Measurements from ENCODE around the gene FCER2. TPM values are rescaled to one million over a fixed set of nuclear protein-coding genes. Genes with fewer than 3 reads are reported as not detected.
"Not testable (repeated sequence)": the region's sequence is repeated elsewhere in the genome, so short reads cannot be mapped to it uniquely, and the experiment has no call there.

Gene FCER2
- total and polyA plus RNA-seq, 2 of the 4 experiments (the other 2 are of a cell fraction): not detected

- no peak within 1 kb of the TSS for H3K27ac ChIP-seq (ENCODE audit: insufficient read depth, low read length)
- in situ Hi-C loops (cut with MboI; ENCODE audit: low sequenced_read_pairs) (no loop called here), intact Hi-C loops (cut with micrococcal nuclease) (no loop called here), dilution Hi-C loops (cut with HindIII; ENCODE audit: low sequenced_read_pairs, unreplicated experiment) (no loop called here)
- no peaks in the 10 kb centered on the region for H3K9me3 ChIP-seq (ENCODE audit: control insufficient read depth, insufficient read depth, low read length)
- H4K8ac ChIP-seq (ENCODE audit: low read depth in 2 of 2, low read length in 2 of 2): no peak within 1 kb of the TSS
- H3K9me1 ChIP-seq (ENCODE audit: insufficient read depth, low read length): peaks cover 3% of the 10 kb centered on the region; the same call in 1 of the 2 replicates
- H3K27me3 ChIP-seq (ENCODE audit: control insufficient read depth, insufficient read depth, low read length): peaks cover 9% of the 10 kb centered on the region
- no peaks in the 10 kb centered on the region for H3K79me1 ChIP-seq (ENCODE audit: low read depth in 1 of 2, low read length in 2 of 2)
- no peak within 1 kb of the TSS for H2AFZ ChIP-seq (replicated peaks; ENCODE audit: low read length, poor library complexity)
- H4K20me1 ChIP-seq (ENCODE audit: insufficient read depth, low read length): no peaks in the 10 kb centered on the region
- H4K91ac ChIP-seq (ENCODE audit: insufficient read depth, low read depth, low read length): no peak within 1 kb of the TSS
- no peak within 1 kb of the TSS for H2AK9ac ChIP-seq (replicated peaks; ENCODE audit: low read depth, low read length, poor library complexity)
- no peak within 1 kb of the TSS for H3K9ac ChIP-seq (ENCODE audit: low read depth, low read length)
- no peaks in the 10 kb centered on the region for H3K36me3 ChIP-seq (ENCODE audit: control insufficient read depth, insufficient read depth, low read length)
- no peak within 1 kb of the TSS for H3K4me2 ChIP-seq (ENCODE audit: low read depth, low read length)
- no peak within 1 kb of the TSS for H2BK20ac ChIP-seq (ENCODE audit: low read depth, low read length)
- ChIA-PET CTCF (no interaction called here), POLR2A (ENCODE audit: unreplicated experiment) (no interaction called here)
- no peak within 1 kb of the TSS for H4K5ac ChIP-seq (ENCODE audit: low read depth, low read length)
- no peak within 1 kb of the TSS for H3K4ac ChIP-seq (ENCODE audit: low read depth, low read length)
- no peak within 1 kb of the TSS for H3K18ac ChIP-seq (ENCODE audit: low read depth, low read length)
- ATAC-seq (ENCODE audit: low read depth) (no peak), DNase-seq (no peak)
- H3K23ac ChIP-seq (ENCODE audit: low read depth, low read length): no peak within 1 kb of the TSS
- no peak within 1 kb of the TSS for H2AK5ac ChIP-seq (ENCODE audit: low read depth, low read length)
- no peaks in the 10 kb centered on the region for H3K4me1 ChIP-seq (ENCODE audit: control insufficient read depth, insufficient read depth, low read length)
- no peak for TF ChIP-seq MAFK (IDR thresholded peaks at IDR 0.05; ENCODE audit: low read depth, low read length)
- TF ChIP-seq RCOR1 (IDR thresholded peaks at IDR 0.05; ENCODE audit: insufficient replicate concordance, low read length): no peak
- no peak for TF ChIP-seq CEBPB (IDR thresholded peaks at IDR 0.05; ENCODE audit: low read depth, low read length)
- TF ChIP-seq FOS (IDR thresholded peaks at IDR 0.05; ENCODE audit: low read depth, low read length): no peak
- no peak within 1 kb of the TSS for H3K4me3 ChIP-seq (ENCODE audit: insufficient read depth, low read depth, low read length)
- no peak within 1 kb of the TSS for H2BK120ac ChIP-seq (ENCODE audit: low read depth, low read length)
- H3K56ac ChIP-seq (ENCODE audit: extremely low read depth, insufficient read depth, low read length): no peak within 1 kb of the TSS
- H2BK5ac ChIP-seq (ENCODE audit: low read depth, low read length, poor library complexity, severe bottlenecking): no peak within 1 kb of the TSS
- H3K14ac ChIP-seq (replicated peaks; ENCODE audit: low read depth, low read length): no peak within 1 kb of the TSS
- WGBS, 2 experiments (ENCODE audit: extremely low coverage in 2 of 2, insufficient read length in 1 of 2): 50% methylated on average over 1 of the region's 7 CpGs; no CpG with 5 or more reads in 1 of the 2 experiments
- H2BK15ac ChIP-seq (ENCODE audit: low read depth, low read length): no peak within 1 kb of the TSS
- BruUV-seq (replicated peaks): no TSS peak
Measured at GRCh38 chr19:7746903-7747884, 45.3 kb upstream of the FCER2 start, which contains the start of gene CD209. Gene CD209 (minus strand): TSS chr19:7747534. CDS start chr19:7747511, 23 bp downstream.

- H2AK5ac ChIP-seq (ENCODE audit: low read depth, low read length); H2AK9ac ChIP-seq (replicated peaks; ENCODE audit: low read depth, low read length, poor library complexity); H3K4me1 ChIP-seq (ENCODE audit: control insufficient read depth, insufficient read depth, low read length); ATAC-seq (ENCODE audit: low read depth); H3K9me1 ChIP-seq (ENCODE audit: insufficient read depth, low read length); H3K56ac ChIP-seq (ENCODE audit: extremely low read depth, insufficient read depth, low read length); H2BK5ac ChIP-seq (ENCODE audit: low read depth, low read length, poor library complexity, severe bottlenecking); H3K4me3 ChIP-seq (ENCODE audit: insufficient read depth, low read depth, low read length); H3K9me3 ChIP-seq (ENCODE audit: control insufficient read depth, insufficient read depth, low read length); H3K14ac ChIP-seq (replicated peaks; ENCODE audit: low read depth, low read length); H3K9ac ChIP-seq (ENCODE audit: low read depth, low read length); H3K18ac ChIP-seq (ENCODE audit: low read depth, low read length); H2AFZ ChIP-seq (replicated peaks; ENCODE audit: low read length, poor library complexity); H3K4me2 ChIP-seq (ENCODE audit: low read depth, low read length); dilution Hi-C loops (cut with HindIII; ENCODE audit: low sequenced_read_pairs, unreplicated experiment); DNase-seq; H3K4ac ChIP-seq (ENCODE audit: low read depth, low read length); H3K36me3 ChIP-seq (ENCODE audit: control insufficient read depth, insufficient read depth, low read length); H4K20me1 ChIP-seq (ENCODE audit: insufficient read depth, low read length); CTCF ChIA-PET; H2BK20ac ChIP-seq (ENCODE audit: low read depth, low read length); H3K23ac ChIP-seq (ENCODE audit: low read depth, low read length); H3K27ac ChIP-seq (ENCODE audit: insufficient read depth, low read length); H3K79me1 ChIP-seq (ENCODE audit: low read depth in 1 of 2, low read length in 2 of 2); H2BK120ac ChIP-seq (ENCODE audit: low read depth, low read length); H3K27me3 ChIP-seq (ENCODE audit: control insufficient read depth, insufficient read depth, low read length); H4K91ac ChIP-seq (ENCODE audit: insufficient read depth, low read depth, low read length); H4K8ac ChIP-seq (ENCODE audit: low read depth in 2 of 2, low read length in 2 of 2); BruUV-seq (replicated peaks); POLR2A ChIA-PET (ENCODE audit: unreplicated experiment); H2BK15ac ChIP-seq (ENCODE audit: low read depth, low read length); H4K5ac ChIP-seq (ENCODE audit: low read depth, low read length); intact Hi-C loops (cut with micrococcal nuclease); in situ Hi-C loops (cut with MboI; ENCODE audit: low sequenced_read_pairs): not testable (repeated sequence)
- 80% methylated on average over 1 of the region's 4 CpGs; no CpG with 5 or more reads in 1 of the 2 experiments for WGBS, 2 experiments (ENCODE audit: extremely low coverage in 2 of 2, insufficient read length in 1 of 2)
Measured at GRCh38 chr19:7746306-7746705, 44.4 kb upstream of the FCER2 start.
